OCI-LY7 (cell line): ENCODE results near the gene LRRC39. TPM values are rescaled to one million over a fixed set of nuclear protein-coding genes. Genes with fewer than 3 reads are reported as not detected.

ENCODE experiments used
- BruUV-seq: library from RNA; stranded (reverse); fragments of 400-500 nt; replicated peaks from 2 replicates; lab custom pipeline; 2021; lab: Mats Ljungman, UMichigan
- CTCF ChIA-PET: fragments of 300-600 bp; sonication (Branson Sonifier 250); formaldehyde crosslinking; loops from one replicate; lab custom pipeline; 2022; ENCODE audit warnings: antibody characterized with exemption; ENCODE audit not compliant: unreplicated experiment; lab: Charles Lee
- POLR2A ChIA-PET: fragments of 300-600 bp; sonication (Branson Sonifier 250); formaldehyde crosslinking; loops from one replicate; lab custom pipeline; 2022; ENCODE audit warnings: antibody characterized with exemption; lab: Charles Lee
- DNase-seq: peaks from one replicate; pipeline ENCODE4 v3.0.0-alpha.2; 2015; ENCODE audit warnings: low spot score
- H2AFZ ChIP-seq: fragments of 200-600 bp; sonication (generic), shearing (Covaris generic); 2 replicates; pipeline ENCODE4 v1.6.1; 2014; ENCODE audit warnings: mild to moderate bottlenecking, antibody characterized with exemption, low read length, moderate library complexity
- H3K27ac ChIP-seq: fragments of 200-600 bp; sonication (generic); 2 replicates; pipeline ENCODE4 v1.5.1; 2014; ENCODE audit warnings: mixed run types, low read depth, mild to moderate bottlenecking, moderate library complexity, low read length, inconsistent platforms; ENCODE audit not compliant: poor library complexity, severe bottlenecking
- H3K36me3 ChIP-seq: fragments of 200-600 bp; sonication (generic); 2 replicates; pipeline ENCODE4 v1.6.1; 2014; ENCODE audit warnings: mild to moderate bottlenecking, antibody characterized with exemption, low read length, moderate library complexity, mixed read lengths; ENCODE audit not compliant: insufficient read depth
- H3K4me1 ChIP-seq: fragments of 200-600 bp; sonication (generic); 2 replicates; pipeline ENCODE4 v1.5.1; 2014; ENCODE audit warnings: mild to moderate bottlenecking, low read length; ENCODE audit not compliant: insufficient read depth, poor library complexity, severe bottlenecking
- H3K4me2 ChIP-seq: fragments of 200-600 bp; sonication (generic); 2 replicates; pipeline ENCODE4 v1.6.1; 2014; ENCODE audit warnings: mild to moderate bottlenecking, low read length
- H3K4me3 ChIP-seq: fragments of 200-600 bp; sonication (generic); 2 replicates; pipeline ENCODE4 v1.5.1; 2014; ENCODE audit warnings: mild to moderate bottlenecking, low read depth, low read length; ENCODE audit not compliant: poor library complexity, severe bottlenecking
- H3K79me2 ChIP-seq: fragments of 200-600 bp; sonication (generic); 2 replicates; pipeline ENCODE4 v1.6.1; 2016; ENCODE audit warnings: low read depth, mild to moderate bottlenecking, low read length, moderate library complexity, mixed read lengths; ENCODE audit not compliant: insufficient read depth
- H3K9me2 ChIP-seq: fragments of 200-600 bp; sonication (generic); 2 replicates; pipeline ENCODE4 v1.6.1; 2016; ENCODE audit warnings: mild to moderate bottlenecking, low read length, mixed read lengths; ENCODE audit not compliant: insufficient read depth
- H3K9me3 ChIP-seq: fragments of 200-600 bp; sonication (generic); 2 replicates; pipeline ENCODE4 v1.6.1; 2014; ENCODE audit warnings: mild to moderate bottlenecking, mixed run types, low read length, mixed read lengths
- H4K20me1 ChIP-seq: fragments of 200-600 bp; sonication (generic); 2 replicates; pipeline ENCODE4 v1.6.1; 2014; ENCODE audit warnings: mild to moderate bottlenecking, antibody characterized with exemption, low read length, moderate library complexity, mixed read lengths; ENCODE audit not compliant: insufficient read depth
- CTCF ChIP-seq: fragments of 200-600 bp; sonication (generic); conservative IDR thresholded peaks from 2 replicates; pipeline ENCODE4 v1.5.1; 2014; ENCODE audit warnings: mild to moderate bottlenecking, antibody characterized with exemption, low read length, moderate library complexity, mixed read lengths
- EZH2phosphoT487 ChIP-seq: fragments of 200-600 bp; sonication (generic); IDR thresholded peaks from 2 replicates; pipeline ENCODE4 v1.6.1; 2018; ENCODE audit warnings: low read depth, borderline replicate concordance, mild to moderate bottlenecking, mixed run types, antibody characterized with exemption, low read length, moderate library complexity, mixed read lengths
- intact Hi-C: fragments of 100-400 bp; cut with micrococcal nuclease; formaldehyde crosslinking; loops from one replicate; pipeline ENCODE4 v1.10.0; 2022; ENCODE audit not compliant: unreplicated experiment
- total RNA-seq, 2 experiments: library from RNA; depleted of rRNA in 1 of 2; stranded (reverse); fragments of >200 nt in 1 of 2; shearing (Covaris generic) in 1 of 2; gene quantifications; 2 replicates each; pipeline ENCODE4 v1.2.3, GENCODE V29; 2014 to 2022

Gene LRRC39
- total RNA-seq, 2 experiments from 2014 or later: 1.5 to 1.8 TPM

- Histone ChIP-seq H3K27ac (no peak overlapping the region), H3K36me3 (no peaks in the 10 kb centered on the region), H3K4me1 (no peaks in the 10 kb centered on the region), H2AFZ (no peak overlapping the region), H3K4me2 (no peak overlapping the region), H3K79me2 (no peaks in the 10 kb centered on the region), H3K9me2 (no peaks in the 10 kb centered on the region), H3K9me3 (no peaks in the 10 kb centered on the region), H3K4me3 (no peak overlapping the region), H4K20me1 (no peaks in the 10 kb centered on the region)
- no peak for DNase-seq
- ChIA-PET CTCF (no interaction called here), POLR2A (interaction anchor here (1.4 kb wide), 1 partner anchor 11 kb away, joined by 3 read pairs; no protein-coding TSS in a partner anchor)
- no TSS peak for BruUV-seq
- intact Hi-C loops: no loop called here
- TF ChIP-seq CTCF: no peak
- no peak for TF ChIP-seq EZH2phosphoT487
Measured at GRCh38 chr1:100164702-100165101, 13.4 kb downstream of the LRRC39 start.

GRCh38 chr1:100164216-100164615 lies 13.8 kb downstream of the LRRC39 start:
- Histone ChIP-seq H3K4me1 (no peaks in the 10 kb centered on the region), H2AFZ (no peak overlapping the region), H3K79me2 (no peaks in the 10 kb centered on the region), H3K9me3 (no peaks in the 10 kb centered on the region), H3K9me2 (no peaks in the 10 kb centered on the region), H3K36me3 (no peaks in the 10 kb centered on the region), H3K27ac (no peak overlapping the region), H4K20me1 (no peaks in the 10 kb centered on the region), H3K4me3 (no peak overlapping the region), H3K4me2 (no peak overlapping the region)
- ChIA-PET POLR2A (interaction anchor here (0.6 to 0.7 kb wide), 2 partner anchors 321 to 599 kb away, joined by 3 read pairs; no protein-coding TSS in a partner anchor), CTCF (no interaction called here)
- BruUV-seq: no TSS peak
- intact Hi-C loops: no loop called here
- no peak for TF ChIP-seq CTCF
- no peak for TF ChIP-seq EZH2phosphoT487
- DNase-seq: no peak

- no peak overlapping the region for H3K27ac ChIP-seq
- no peaks in the 10 kb centered on the region for H3K9me2 ChIP-seq
- no TSS peak for BruUV-seq
- CTCF ChIA-PET: no interaction called here
- no peaks in the 10 kb centered on the region for H3K9me3 ChIP-seq
- no peaks in the 10 kb centered on the region for H3K36me3 ChIP-seq
- no peaks in the 10 kb centered on the region for H3K79me2 ChIP-seq
- no peak overlapping the region for H3K4me2 ChIP-seq
- POLR2A ChIA-PET: interaction anchor here (0.5 to 1.2 kb wide), 3 partner anchors 99 to 855 kb away, joined by 3 read pairs; partner anchors contain the start of gene RTCA
- no peaks in the 10 kb centered on the region for H3K4me1 ChIP-seq
- intact Hi-C loops: no loop called here
- H4K20me1 ChIP-seq: no peaks in the 10 kb centered on the region
- TF ChIP-seq CTCF (no peak), EZH2phosphoT487 (no peak)
- no peak overlapping the region for H3K4me3 ChIP-seq
- no peak overlapping the region for H2AFZ ChIP-seq
- no peak for DNase-seq
Measured at GRCh38 chr1:100162881-100163280, 15.2 kb downstream of the LRRC39 start.
